Left lung (tissue), 10 donors: ENCODE measurements around the gene AXL. TPM values are rescaled to one million over a fixed set of nuclear protein-coding genes. Genes with fewer than 3 reads are reported as not detected.
"Not testable (repeated sequence)": the region's sequence is repeated elsewhere in the genome, so short reads cannot be mapped to it uniquely, and the experiment has no call there.

Source experiments
- ATAC-seq: fragments of 200-7000 bp; cut with Tn5 transposase; one replicate; pipeline ENCODE4 v1.9.1; 2020; ENCODE audit warnings: moderate library complexity
- DNase-seq, 4 donors: peaks; one replicate each; pipeline ENCODE4 v3.0.0-alpha.2; 2013 to 2020
- H3K27ac ChIP-seq, 2 donors: fragments of 200-600 bp; sonication (generic) in 1 of 2; one replicate each; pipeline versions ENCODE4 v1.5.0 to v1.8.0; 2020 to 2021
- H3K27me3 ChIP-seq, 2 donors: fragments of 200-600 bp; sonication (generic) in 1 of 2; one replicate each; pipeline versions ENCODE4 v1.5.0 to v1.8.0; 2020 to 2021
- H3K36me3 ChIP-seq, 2 donors: fragments of 200-600 bp; sonication (generic) in 1 of 2; one replicate each; pipeline versions ENCODE4 v1.5.0 to v1.8.0; 2020 to 2021
- H3K4me1 ChIP-seq, 2 donors: fragments of 200-600 bp; one replicate each; pipeline ENCODE4 v1.8.0; 2021
- H3K4me3 ChIP-seq, 2 donors: fragments of 200-600 bp; sonication (generic) in 1 of 2; one replicate each; pipeline versions ENCODE4 v1.5.0 to v1.8.0; 2020 to 2021; ENCODE audit warnings: mild to moderate bottlenecking in 1 of 2
- H3K9me3 ChIP-seq, 2 donors: fragments of 200-600 bp; sonication (generic) in 1 of 2; one replicate each; pipeline versions ENCODE4 v1.5.0 to v1.8.0; 2020 to 2021
- CTCF ChIP-seq, 2 donors: fragments of 200-600 bp; sonication (generic) in 1 of 2; IDR thresholded peaks; one replicate each; pipeline versions ENCODE4 v1.5.0 to v1.8.0; 2021; ENCODE audit warnings: antibody characterized with exemption in 2 of 2
- intact Hi-C, 2 donors: fragments of 100-400 bp; cut with DNase I; formaldehyde crosslinking; loops; one replicate each; pipeline versions ENCODE4 v1.11.2 to v1.14.2; 2022
- polyA plus RNA-seq, 6 donors: library from polyadenylated mRNA; unstranded; fragments of 120-200 nt; gene quantifications; one replicate each; pipeline ENCODE4 v1.2.1, GENCODE V29; 2013; ENCODE audit not compliant: insufficient read length in 6 of 6
- total RNA-seq, 2 donors: library from RNA; stranded (reverse); fragmentation: NEBNext Ultra II Directional; extraction: Animal tissue kit (Norgen Biotek cat#: 25700); gene quantifications; one replicate each; pipeline ENCODE4 v1.2.1, GENCODE V29; 2021
- donor health status: DM: no; HTN: yes; CAD: no.
- donor health status: DM: no; HTN: no; CAD: no.

AXL gene
- total and polyA plus RNA-seq, 8 donors, result 30.4 to 48.2 (median 33.9) TPM

GRCh38 chr19:41276231-41276630 is 57.2 kb downstream of the AXL start:
- intact Hi-C loops, result no loop called here
- no peak for TF ChIP-seq CTCF (IDR thresholded peaks at IDR 0.05)
- Histone ChIP-seq H3K27me3 (no peaks in the 10 kb centered on the region), H3K36me3 (peaks cover 14 to 100% of the 10 kb centered on the region in 2 donors), H3K9me3 (no peaks in the 10 kb centered on the region), H3K4me3 (no peak overlapping the region), H3K27ac (no peak overlapping the region), H3K4me1 (peaks cover 0 to 6% of the 10 kb centered on the region in 2 donors)
- no peak for DNase-seq
- ATAC-seq, result no peak

GRCh38 chr19:41278478-41278877 is 59.5 kb downstream of the AXL start:
- no peaks in the 10 kb centered on the region for H3K9me3 ChIP-seq
- no peak overlapping the region for H3K4me3 ChIP-seq
- TF ChIP-seq CTCF (IDR thresholded peaks at IDR 0.05), result no peak
- intact Hi-C loops, result no loop called here
- ATAC-seq, result no peak
- H3K27me3 ChIP-seq, result no peaks in the 10 kb centered on the region
- H3K36me3 ChIP-seq, result peaks cover 10 to 100% of the 10 kb centered on the region in 2 donors
- no peak for DNase-seq
- H3K4me1 ChIP-seq, result peaks cover 0 to 6% of the 10 kb centered on the region in 2 donors
- no peak overlapping the region for H3K27ac ChIP-seq

- Histone ChIP-seq H3K27me3 (no peaks in the 10 kb centered on the region), H3K4me1 (no peaks in the 10 kb centered on the region), H3K27ac (no peak overlapping the region), H3K4me3 (no peak overlapping the region), H3K9me3 (no peaks in the 10 kb centered on the region), H3K36me3 (peaks cover 0 to 100% of the 10 kb centered on the region in 2 donors)
- intact Hi-C loops, result no loop called here
- ATAC-seq (no peak), DNase-seq (no peak)
- TF ChIP-seq CTCF (IDR thresholded peaks at IDR 0.05), result no peak
These were observed 69.9 kb downstream of the AXL start for GRCh38 chr19:41288673-41289530.

- H3K27ac ChIP-seq, DNase-seq, H3K4me1 ChIP-seq, H3K4me3 ChIP-seq, intact Hi-C loops, H3K9me3 ChIP-seq, ATAC-seq, H3K27me3 ChIP-seq: not testable (repeated sequence)
- H3K36me3 ChIP-seq, result peaks cover 0 to 100% of the 10 kb centered on the region in 2 donors
These were observed 70.8 kb downstream of the AXL start for GRCh38 chr19:41289814-41290213.

- intact Hi-C loops, result no loop called here
- TF ChIP-seq CTCF (IDR thresholded peaks at IDR 0.05), result no peak
- H3K27ac ChIP-seq, result peak overlapping the region in 1 of 2 donors; percentile 27
- ATAC-seq (no peak), DNase-seq (no peak)
- peaks cover 35 to 42% of the 10 kb centered on the region in 2 donors for H3K4me1 ChIP-seq
- no peaks in the 10 kb centered on the region for H3K27me3 ChIP-seq
- H3K4me3 ChIP-seq, result no peak overlapping the region
- H3K9me3 ChIP-seq, result no peaks in the 10 kb centered on the region
- H3K36me3 ChIP-seq, result peaks cover 0 to 96% of the 10 kb centered on the region in 2 donors
These were observed 75.4 kb downstream of the AXL start for GRCh38 chr19:41294393-41294792.
